ENCODE data around the gene HJURP.
"Not testable (repeated sequence)": the region's sequence is repeated elsewhere in the genome, so short reads cannot be mapped to it uniquely, and the experiment has no call there.

The HJURP gene, protein sequence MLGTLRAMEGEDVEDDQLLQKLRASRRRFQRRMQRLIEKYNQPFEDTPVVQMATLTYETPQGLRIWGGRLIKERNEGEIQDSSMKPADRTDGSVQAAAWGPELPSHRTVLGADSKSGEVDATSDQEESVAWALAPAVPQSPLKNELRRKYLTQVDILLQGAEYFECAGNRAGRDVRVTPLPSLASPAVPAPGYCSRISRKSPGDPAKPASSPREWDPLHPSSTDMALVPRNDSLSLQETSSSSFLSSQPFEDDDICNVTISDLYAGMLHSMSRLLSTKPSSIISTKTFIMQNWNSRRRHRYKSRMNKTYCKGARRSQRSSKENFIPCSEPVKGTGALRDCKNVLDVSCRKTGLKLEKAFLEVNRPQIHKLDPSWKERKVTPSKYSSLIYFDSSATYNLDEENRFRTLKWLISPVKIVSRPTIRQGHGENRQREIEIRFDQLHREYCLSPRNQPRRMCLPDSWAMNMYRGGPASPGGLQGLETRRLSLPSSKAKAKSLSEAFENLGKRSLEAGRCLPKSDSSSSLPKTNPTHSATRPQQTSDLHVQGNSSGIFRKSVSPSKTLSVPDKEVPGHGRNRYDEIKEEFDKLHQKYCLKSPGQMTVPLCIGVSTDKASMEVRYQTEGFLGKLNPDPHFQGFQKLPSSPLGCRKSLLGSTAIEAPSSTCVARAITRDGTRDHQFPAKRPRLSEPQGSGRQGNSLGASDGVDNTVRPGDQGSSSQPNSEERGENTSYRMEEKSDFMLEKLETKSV

GRCh38 chr2:233854241-233854981 is at the start of gene HJURP:
Gene HJURP (minus strand): TSS chr2:233854535. CDS start chr2:233854500, 35 bp downstream.
- peak; percentile 83 for DNase-seq

DNA sequence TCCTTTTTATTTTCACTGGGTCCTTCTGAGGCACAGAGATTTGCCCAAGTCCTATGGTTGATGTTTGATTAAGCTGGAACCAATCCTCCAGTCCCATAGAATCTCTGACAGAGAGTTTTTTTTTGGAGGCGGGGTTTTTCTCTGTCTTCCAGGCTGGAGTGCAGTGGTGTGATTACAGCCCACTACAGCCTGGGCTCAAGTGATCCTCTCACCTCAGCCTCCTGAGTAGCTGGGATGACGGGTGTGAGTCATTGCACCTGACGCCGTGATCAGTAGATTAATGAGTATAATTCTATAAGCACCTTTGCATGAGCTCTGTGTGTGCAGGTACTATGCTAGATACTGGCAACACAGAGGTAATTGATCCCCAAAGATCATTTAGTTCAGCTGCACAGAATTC is 47.5 kb upstream of the HJURP start:
- no peak for DNase-seq

- DNase-seq = no peak
Measured at GRCh38 chr2:233901367-233901766, 47.0 kb upstream of the HJURP start.

DNA sequence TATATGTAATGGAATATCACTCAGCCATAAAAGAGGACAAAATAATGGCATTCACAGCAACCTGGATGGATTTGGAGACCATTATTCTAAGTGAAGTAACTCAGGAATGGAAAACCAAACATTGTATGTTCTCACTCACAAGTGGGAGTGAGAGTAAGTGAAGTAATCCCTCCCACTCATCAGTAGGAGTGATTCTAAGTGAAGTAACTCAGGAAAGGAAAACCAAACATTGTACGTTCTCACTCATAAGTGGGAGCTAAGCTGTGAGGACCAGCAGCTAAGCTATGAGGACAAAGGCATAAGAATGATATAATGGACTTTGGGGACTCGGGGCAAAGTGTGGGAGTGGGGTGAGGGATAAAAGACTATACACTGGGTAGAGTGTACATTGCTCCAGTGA is 41.9 kb upstream of the HJURP start:
- DNase-seq = not testable (repeated sequence)

GRCh38 chr2:233892793-233893192 is 38.5 kb upstream of the HJURP start:
- no peak for DNase-seq

DNA sequence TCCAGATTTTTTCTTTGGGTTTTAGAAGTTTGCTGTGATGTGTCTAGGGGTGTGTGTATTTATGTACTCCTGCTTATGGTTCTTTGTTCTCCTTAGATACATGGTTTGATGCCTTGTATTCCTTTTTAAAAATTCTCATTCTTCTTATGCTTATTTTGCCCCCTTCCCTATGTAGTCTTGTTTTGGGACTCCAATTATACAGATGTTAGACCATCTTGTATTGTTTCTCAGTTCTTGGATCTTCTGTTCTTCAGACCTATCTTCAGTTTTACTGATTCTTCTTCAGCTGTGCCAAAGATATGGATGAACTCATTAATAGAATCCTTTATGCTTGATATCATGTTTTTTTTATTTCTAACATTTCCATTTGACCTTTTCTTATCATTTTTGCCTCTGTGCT is 28.0 kb upstream of the HJURP start:
- no peak for DNase-seq

- DNase-seq = not testable (repeated sequence)
Measured at GRCh38 chr2:233872125-233872524, 17.8 kb upstream of the HJURP start.

DNA sequence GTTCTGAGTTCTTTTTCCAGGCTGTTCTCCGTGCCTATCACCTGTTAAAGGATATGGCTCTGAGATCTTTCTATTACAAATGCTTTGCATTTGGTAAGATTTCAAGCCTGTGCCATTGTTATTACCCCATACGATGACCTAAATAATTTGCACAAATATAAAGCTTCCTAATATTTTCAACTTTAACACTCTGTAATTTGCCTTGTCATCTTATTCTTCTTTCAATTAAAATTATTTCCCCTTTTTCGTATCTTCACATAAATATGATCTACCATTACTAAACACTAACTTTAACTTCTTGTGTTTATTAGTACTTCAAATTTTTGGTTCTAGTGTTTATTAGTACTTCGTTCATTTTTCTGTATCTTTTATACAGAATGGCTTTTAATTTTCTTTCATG is 17.1 kb upstream of the HJURP start:
- no peak for DNase-seq

GRCh38 chr2:233867993-233868532 is 13.7 kb upstream of the HJURP start, which contains the start of gene MSL3B:
Gene MSL3B (minus strand): TSS chr2:233868386.
- peak; percentile 50 for DNase-seq

GRCh38 chr2:233866479-233866878 is 12.1 kb upstream of the HJURP start:
- no peak for DNase-seq

DNA sequence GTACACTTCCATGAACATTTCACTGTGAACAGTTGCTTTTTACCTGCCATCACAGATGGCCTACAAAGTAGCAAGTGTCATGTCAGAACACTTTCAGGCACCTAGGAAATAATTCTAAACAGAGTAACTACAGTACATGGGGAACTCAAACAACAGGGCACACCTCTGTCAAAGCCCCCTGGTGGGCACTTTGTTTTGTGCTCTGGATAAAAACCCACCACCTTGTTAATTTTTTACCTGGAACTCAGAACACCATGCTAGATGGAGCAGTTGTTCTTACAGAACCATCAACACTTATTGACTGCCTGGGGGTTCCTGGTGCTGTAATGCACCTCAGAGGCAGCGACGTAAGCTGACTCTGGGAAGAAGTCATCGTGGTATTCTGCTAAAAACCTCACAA is 11.5 kb upstream of the HJURP start:
- DNase-seq = no peak

- DNase-seq = no peak
Measured at GRCh38 chr2:233862261-233862768, 8.0 kb upstream of the HJURP start.

DNA sequence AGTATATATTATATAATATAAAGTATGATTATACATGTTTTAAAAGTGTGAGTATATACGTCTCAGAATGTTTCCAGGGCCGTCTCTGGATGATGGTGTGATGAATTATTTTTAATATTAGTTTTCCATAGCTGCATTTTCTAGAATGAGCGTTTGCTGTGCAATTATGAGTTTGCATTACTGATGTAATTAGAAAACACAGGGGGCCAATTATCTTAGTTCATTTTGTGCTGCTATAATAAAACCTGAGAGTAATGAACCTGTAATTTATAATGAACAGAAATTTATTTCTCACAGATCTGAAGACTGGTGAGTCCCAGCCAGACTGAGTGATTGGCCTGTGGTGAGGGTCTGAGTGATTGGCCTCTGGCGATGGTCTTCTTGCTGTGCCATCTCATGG is 4.0 kb upstream of the HJURP start:
- DNase-seq = no peak

DNA sequence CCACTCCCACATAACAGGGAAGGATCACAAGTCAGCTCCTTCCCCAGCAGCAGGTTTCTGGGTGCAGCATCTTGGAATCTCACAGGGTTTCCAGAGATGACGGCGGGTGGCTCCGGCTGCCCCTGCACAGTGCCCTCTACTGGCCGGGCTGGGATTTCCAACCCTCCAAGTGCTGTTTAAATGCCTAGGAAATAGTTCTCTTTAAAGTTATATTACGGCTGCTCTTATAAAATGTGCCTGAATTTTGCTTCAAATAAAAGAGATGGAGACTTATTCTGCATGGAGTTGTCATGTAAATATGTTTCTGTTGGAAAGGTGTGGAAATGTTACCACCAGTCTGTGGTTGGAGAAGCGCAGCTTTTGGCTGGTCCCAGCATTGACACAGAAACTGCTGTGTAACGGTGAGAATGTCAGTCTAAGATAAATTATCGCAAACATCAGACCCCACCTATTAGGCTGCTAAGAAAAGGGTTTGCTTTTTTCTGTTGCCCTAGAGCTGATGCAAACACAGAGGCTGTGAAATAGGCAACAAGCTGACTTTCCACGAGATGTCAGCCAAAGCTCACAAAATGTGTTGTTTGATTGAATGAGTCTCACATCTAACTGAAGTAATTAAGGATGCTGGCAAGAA is 3.3 kb upstream of the HJURP start:
- peak; percentile 50 for DNase-seq

DNA sequence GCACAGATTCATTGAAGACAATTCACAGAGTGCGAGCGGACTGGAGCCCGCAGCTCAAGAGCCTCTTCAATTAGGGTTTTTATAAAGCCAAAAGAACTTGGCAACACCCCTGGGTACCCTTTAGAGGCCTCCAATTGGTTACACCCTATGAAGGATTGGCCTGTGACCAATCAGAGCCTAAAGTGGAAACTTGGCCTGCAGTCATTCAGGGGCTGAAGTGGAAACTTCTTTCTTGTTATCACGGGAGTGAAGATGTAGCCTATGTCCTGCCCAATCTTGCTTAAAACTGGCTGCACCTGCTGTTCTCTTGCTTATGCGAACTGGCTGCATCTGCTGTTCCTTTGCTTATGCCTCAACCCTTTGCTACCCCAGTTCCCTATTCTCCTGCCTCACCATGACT is 1.8 kb upstream of the HJURP start:
- no peak for DNase-seq

GRCh38 chr2:233855345-233855744 is 1.0 kb upstream of the HJURP start:
- DNase-seq = no peak

DNA sequence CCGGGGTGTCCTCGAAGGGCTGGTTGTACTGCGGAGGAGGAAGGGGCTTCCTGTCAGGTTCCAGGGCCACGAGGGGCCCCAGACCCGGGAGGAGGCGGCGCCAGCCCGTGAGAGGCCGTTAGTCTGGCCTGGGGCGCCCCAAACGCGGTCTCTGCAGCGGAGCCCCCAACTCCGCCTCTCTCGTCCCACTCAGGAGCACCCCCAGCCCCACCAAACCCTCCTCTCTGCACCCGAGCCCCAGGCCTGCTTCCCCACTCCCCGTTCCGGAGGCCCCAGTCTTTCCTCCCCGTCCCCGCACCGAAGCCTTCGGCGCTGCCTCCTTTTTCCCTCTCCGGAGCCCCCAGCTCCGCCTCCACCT is 473 bp downstream of the HJURP start:
- DNase-seq = no peak

- DNase-seq = no peak
Measured at GRCh38 chr2:233853353-233853752, 982 bp downstream of the HJURP start.

DNA sequence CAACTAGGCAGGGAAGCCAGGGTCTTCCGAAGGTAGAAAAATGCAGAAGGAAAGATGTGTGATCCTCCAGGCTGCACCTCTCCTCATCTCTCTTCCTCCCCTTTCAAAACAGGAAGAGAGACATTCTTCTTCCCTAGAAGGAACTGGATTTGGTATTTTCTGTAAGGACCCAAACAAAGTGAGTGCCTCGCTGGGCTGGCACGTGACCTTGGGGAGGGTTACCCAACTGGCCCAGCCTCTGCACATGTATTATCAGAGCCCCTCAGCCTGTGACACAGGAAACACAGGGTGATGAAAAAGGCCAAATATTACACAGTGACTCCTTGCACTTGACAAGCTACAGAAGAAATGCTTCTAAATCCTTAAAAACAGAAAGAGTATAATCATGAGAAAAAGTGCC is 2.3 kb downstream of the HJURP start:
- DNase-seq = no peak

DNA sequence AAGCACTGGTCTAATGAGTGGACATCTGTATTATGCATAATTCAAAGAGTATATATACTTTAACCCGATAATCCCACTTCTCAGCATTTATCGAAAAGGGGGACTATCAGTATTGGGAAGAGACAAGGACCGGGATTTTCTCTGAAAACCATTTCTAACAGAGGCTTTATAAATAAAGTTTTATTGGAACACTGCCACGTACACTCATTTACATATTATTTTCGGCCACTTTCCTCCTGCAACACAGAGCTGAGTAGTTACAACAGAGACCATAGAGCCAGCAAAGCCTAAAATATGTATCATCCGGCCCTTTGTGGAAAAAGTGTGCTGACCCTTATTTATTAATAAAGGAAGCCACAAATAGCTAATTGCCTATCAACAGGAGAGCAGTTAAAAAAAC is 3.2 kb downstream of the HJURP start:
- no peak for DNase-seq

DNA sequence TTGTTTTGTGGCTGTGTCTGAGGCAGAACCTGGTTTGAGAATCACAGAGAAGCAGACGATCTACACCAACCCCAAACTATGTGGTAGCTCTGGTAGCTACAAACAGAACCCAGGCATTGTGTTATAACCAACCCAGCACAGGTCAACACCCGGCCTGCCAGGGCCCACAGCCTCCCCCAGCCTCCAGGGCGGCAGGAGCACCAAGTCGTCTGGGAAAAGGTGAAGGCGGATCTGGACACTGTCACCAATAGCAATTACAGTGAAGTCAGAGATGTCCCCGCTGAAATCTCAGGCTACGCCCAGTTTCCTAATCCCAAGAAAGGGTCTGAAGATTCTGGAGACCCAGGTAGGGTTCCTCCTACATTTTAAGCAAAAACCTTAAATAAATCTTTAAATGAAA is 3.6 kb downstream of the HJURP start:
- DNase-seq = no peak

GRCh38 chr2:233849607-233850271 is 4.6 kb downstream of the HJURP start:
- DNase-seq = no peak

Data from activated CD4-positive, alpha-beta T cell treated with anti-CD3 and anti-CD28 coated beads, Interleukin-2, amount 50 U/mL, for 1 hour (primary cell).